ENCODE data around the gene UBE2F.

Gene UBE2F

DNA sequence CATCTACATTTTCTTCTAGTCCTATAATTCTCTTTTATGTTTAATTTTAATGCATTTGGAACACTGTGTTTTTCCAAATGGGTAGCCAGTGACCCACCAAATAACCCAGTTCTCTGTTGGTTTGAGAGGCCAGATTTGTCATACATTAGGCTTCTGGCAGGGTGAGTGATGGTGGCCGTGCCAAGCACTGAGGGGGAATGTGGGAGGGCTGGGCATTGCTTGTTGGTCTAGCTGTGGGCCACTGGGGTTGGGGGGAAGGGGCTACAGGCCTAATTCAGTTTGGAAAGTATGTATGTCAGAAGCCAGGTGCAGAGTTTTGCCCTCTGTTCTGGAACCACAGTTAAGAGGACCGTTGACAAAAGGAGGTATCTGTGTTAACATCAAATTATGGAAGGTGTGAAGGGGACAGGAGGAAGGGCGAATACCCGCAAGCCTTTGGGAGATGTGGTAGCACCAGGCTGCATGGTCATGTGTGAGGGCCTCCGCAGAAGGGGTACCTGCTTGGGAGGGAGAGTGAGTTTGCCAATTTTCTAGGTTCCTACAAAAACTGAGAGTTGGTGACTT lies 55.9 kb downstream of the UBE2F start:
- TF ChIP-seq TCF4 (CRISPR knock-in tag; IDR thresholded peaks at IDR 0.05; ENCODE audit: borderline replicate concordance) (no peak), CSDC2 (CRISPR knock-in tag; IDR thresholded peaks at IDR 0.05) (no peak), RARB (CRISPR knock-in tag; IDR thresholded peaks at IDR 0.05) (no peak), GLIS3 (CRISPR knock-in tag; IDR thresholded peaks at IDR 0.05) (no peak), ZC3H10 (CRISPR knock-in tag; IDR thresholded peaks at IDR 0.05) (no peak), OSR1 (CRISPR knock-in tag; IDR thresholded peaks at IDR 0.05) (no peak), ZFP30 (CRISPR knock-in tag; IDR thresholded peaks at IDR 0.05) (no peak), ZNF70 (CRISPR knock-in tag; IDR thresholded peaks at IDR 0.05) (no peak), TOX (CRISPR knock-in tag; IDR thresholded peaks at IDR 0.05; ENCODE audit: borderline replicate concordance) (no peak), ARNTL (CRISPR knock-in tag; IDR thresholded peaks at IDR 0.05; ENCODE audit: borderline replicate concordance, low read depth) (no peak)
- TF ChIP-seq, protein P1, sequence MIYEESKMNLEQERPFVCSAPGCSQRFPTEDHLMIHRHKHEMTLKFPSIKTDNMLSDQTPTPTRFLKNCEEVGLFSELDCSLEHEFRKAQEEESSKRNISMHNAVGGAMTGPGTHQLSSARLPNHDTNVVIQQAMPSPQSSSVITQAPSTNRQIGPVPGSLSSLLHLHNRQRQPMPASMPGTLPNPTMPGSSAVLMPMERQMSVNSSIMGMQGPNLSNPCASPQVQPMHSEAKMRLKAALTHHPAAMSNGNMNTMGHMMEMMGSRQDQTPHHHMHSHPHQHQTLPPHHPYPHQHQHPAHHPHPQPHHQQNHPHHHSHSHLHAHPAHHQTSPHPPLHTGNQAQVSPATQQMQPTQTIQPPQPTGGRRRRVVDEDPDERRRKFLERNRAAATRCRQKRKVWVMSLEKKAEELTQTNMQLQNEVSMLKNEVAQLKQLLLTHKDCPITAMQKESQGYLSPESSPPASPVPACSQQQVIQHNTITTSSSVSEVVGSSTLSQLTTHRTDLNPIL (CRISPR knock-in tag; IDR thresholded peaks at IDR 0.05; ENCODE audit: low read depth) = no peak
- TF ChIP-seq, protein P2, sequence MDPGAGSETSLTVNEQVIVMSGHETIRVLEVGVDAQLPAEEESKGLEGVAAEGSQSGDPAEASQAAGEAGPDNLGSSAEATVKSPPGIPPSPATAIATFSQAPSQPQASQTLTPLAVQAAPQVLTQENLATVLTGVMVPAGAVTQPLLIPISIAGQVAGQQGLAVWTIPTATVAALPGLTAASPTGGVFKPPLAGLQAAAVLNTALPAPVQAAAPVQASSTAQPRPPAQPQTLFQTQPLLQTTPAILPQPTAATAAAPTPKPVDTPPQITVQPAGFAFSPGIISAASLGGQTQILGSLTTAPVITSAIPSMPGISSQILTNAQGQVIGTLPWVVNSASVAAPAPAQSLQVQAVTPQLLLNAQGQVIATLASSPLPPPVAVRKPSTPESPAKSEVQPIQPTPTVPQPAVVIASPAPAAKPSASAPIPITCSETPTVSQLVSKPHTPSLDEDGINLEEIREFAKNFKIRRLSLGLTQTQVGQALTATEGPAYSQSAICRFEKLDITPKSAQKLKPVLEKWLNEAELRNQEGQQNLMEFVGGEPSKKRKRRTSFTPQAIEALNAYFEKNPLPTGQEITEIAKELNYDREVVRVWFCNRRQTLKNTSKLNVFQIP (CRISPR knock-in tag; IDR thresholded peaks at IDR 0.05; ENCODE audit: borderline replicate concordance, low read depth) = no peak
- TF ChIP-seq, protein P3, sequence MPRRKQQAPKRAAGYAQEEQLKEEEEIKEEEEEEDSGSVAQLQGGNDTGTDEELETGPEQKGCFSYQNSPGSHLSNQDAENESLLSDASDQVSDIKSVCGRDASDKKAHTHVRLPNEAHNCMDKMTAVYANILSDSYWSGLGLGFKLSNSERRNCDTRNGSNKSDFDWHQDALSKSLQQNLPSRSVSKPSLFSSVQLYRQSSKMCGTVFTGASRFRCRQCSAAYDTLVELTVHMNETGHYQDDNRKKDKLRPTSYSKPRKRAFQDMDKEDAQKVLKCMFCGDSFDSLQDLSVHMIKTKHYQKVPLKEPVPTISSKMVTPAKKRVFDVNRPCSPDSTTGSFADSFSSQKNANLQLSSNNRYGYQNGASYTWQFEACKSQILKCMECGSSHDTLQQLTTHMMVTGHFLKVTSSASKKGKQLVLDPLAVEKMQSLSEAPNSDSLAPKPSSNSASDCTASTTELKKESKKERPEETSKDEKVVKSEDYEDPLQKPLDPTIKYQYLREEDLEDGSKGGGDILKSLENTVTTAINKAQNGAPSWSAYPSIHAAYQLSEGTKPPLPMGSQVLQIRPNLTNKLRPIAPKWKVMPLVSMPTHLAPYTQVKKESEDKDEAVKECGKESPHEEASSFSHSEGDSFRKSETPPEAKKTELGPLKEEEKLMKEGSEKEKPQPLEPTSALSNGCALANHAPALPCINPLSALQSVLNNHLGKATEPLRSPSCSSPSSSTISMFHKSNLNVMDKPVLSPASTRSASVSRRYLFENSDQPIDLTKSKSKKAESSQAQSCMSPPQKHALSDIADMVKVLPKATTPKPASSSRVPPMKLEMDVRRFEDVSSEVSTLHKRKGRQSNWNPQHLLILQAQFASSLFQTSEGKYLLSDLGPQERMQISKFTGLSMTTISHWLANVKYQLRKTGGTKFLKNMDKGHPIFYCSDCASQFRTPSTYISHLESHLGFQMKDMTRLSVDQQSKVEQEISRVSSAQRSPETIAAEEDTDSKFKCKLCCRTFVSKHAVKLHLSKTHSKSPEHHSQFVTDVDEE (CRISPR knock-in tag; IDR thresholded peaks at IDR 0.05) = no peak
- TF ChIP-seq, protein P4, sequence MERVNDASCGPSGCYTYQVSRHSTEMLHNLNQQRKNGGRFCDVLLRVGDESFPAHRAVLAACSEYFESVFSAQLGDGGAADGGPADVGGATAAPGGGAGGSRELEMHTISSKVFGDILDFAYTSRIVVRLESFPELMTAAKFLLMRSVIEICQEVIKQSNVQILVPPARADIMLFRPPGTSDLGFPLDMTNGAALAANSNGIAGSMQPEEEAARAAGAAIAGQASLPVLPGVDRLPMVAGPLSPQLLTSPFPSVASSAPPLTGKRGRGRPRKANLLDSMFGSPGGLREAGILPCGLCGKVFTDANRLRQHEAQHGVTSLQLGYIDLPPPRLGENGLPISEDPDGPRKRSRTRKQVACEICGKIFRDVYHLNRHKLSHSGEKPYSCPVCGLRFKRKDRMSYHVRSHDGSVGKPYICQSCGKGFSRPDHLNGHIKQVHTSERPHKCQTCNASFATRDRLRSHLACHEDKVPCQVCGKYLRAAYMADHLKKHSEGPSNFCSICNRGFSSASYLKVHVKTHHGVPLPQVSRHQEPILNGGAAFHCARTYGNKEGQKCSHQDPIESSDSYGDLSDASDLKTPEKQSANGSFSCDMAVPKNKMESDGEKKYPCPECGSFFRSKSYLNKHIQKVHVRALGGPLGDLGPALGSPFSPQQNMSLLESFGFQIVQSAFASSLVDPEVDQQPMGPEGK (CRISPR knock-in tag; IDR thresholded peaks at IDR 0.05; ENCODE audit: borderline replicate concordance) = no peak
- ATAC-seq = no peak

DNA sequence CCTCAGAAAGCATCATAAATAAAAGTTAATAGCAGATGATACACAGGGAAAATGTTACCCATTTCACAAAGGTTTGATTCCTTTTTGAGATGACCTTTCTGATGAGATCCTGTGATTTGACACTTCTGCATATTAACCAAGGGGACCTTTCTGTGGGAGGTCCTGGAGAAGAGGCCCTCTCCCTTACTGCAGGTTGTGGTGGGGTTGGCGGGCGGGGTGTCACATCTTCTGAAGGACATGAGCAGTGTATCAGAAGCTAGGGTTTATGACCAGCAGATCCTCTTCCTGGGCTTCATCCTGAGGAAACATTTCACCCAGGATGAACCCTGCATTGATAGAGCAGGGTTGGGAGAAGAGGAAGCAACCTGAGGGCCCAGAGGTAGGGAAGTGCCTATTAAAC lies 56.8 kb downstream of the UBE2F start:
- ATAC-seq = no peak
- TF ChIP-seq, protein P5, sequence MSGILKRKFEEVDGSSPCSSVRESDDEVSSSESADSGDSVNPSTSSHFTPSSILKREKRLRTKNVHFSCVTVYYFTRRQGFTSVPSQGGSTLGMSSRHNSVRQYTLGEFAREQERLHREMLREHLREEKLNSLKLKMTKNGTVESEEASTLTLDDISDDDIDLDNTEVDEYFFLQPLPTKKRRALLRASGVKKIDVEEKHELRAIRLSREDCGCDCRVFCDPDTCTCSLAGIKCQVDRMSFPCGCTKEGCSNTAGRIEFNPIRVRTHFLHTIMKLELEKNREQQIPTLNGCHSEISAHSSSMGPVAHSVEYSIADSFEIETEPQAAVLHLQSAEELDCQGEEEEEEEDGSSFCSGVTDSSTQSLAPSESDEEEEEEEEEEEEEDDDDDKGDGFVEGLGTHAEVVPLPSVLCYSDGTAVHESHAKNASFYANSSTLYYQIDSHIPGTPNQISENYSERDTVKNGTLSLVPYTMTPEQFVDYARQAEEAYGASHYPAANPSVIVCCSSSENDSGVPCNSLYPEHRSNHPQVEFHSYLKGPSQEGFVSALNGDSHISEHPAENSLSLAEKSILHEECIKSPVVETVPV (CRISPR knock-in tag; IDR thresholded peaks at IDR 0.05) = no peak

DNA sequence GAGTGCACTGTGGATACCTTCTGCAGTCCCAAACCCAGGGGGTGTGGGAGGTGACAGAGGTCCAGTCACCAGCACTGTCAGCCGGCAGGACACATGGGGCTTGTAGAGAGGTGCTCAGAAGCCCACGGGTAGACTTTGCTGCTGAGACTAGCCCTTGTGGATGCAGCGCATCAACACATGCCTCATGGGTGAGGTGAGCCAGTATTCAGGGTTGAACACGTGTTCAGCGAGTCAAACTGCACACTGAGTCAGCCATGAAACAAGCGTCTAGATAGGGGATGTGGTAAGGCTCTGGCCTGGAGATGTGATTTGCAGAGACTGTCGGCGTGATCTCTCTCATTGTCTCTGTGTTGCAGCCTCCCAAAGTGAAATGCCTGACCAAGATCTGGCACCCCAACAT lies 58.2 kb downstream of the UBE2F start:
- no peak; the same call in 2 of the 3 replicates for ATAC-seq
- TF ChIP-seq, protein P3 (CRISPR knock-in tag; IDR thresholded peaks at IDR 0.05) = no peak
- no peak for TF ChIP-seq ESRRG (CRISPR knock-in tag; IDR thresholded peaks at IDR 0.05)
- TF ChIP-seq, protein P1 (CRISPR knock-in tag; IDR thresholded peaks at IDR 0.05; ENCODE audit: low read depth) = no peak
- no peak for TF ChIP-seq TOX (CRISPR knock-in tag; IDR thresholded peaks at IDR 0.05; ENCODE audit: borderline replicate concordance)
- no peak for TF ChIP-seq ZFP30 (CRISPR knock-in tag; IDR thresholded peaks at IDR 0.05)
- no peak for TF ChIP-seq ARNTL (CRISPR knock-in tag; IDR thresholded peaks at IDR 0.05; ENCODE audit: borderline replicate concordance, low read depth)
- no peak for TF ChIP-seq SNAI2 (CRISPR knock-in tag; IDR thresholded peaks at IDR 0.05)
- TF ChIP-seq, protein P2 (CRISPR knock-in tag; IDR thresholded peaks at IDR 0.05; ENCODE audit: borderline replicate concordance, low read depth) = no peak
- no peak for TF ChIP-seq ZC3H10 (CRISPR knock-in tag; IDR thresholded peaks at IDR 0.05)
- TF ChIP-seq, protein P4 (CRISPR knock-in tag; IDR thresholded peaks at IDR 0.05; ENCODE audit: borderline replicate concordance) = no peak
- no peak for TF ChIP-seq OSR1 (CRISPR knock-in tag; IDR thresholded peaks at IDR 0.05)
- TF ChIP-seq ZNF565 (CRISPR knock-in tag; conservative IDR thresholded peaks at IDR 0.05; ENCODE audit: low read depth) = no peak
- TF ChIP-seq TCF4 (CRISPR knock-in tag; IDR thresholded peaks at IDR 0.05; ENCODE audit: borderline replicate concordance) = no peak
